Omental fat pad (tissue), 4 donors: ENCODE data around the gene RCAN1. TPM values are rescaled to one million over a fixed set of nuclear protein-coding genes. Genes with fewer than 3 reads are reported as not detected.
"Not testable (repeated sequence)": the region's sequence is repeated elsewhere in the genome, so short reads cannot be mapped to it uniquely, and the experiment has no call there.

ENCODE experiments used
- ATAC-seq: fragments of 150-250 bp; one replicate; pipeline ENCODE4 v1.9.1; 2016; ENCODE audit warnings: mild to moderate bottlenecking, moderate library complexity; ENCODE audit not compliant: low FRiP score
- DNase-seq: peaks from one replicate; pipeline ENCODE4 v3.0.0-alpha.2; 2019; ENCODE audit warnings: low spot score
- CTCF ChIP-seq, 3 donors: fragments of 450-650 bp; IDR thresholded peaks; one replicate each; pipeline ENCODE4 v1.5.1; 2016 to 2017; ENCODE audit warnings: antibody characterized with exemption in 3 of 3, mild to moderate bottlenecking in 3 of 3, moderate library complexity in 2 of 3
- total RNA-seq, 4 donors: library from RNA; depleted of rRNA; stranded (reverse); fragments of >200 nt; gene quantifications; one replicate each; pipeline ENCODE4 v1.1.0, GENCODE V29; 2016

RCAN1 gene
- total RNA-seq, 4 donors from 2014 or later = 62.6 to 73.5 (median 68.7) TPM

- ATAC-seq (no peak), DNase-seq (no peak)
- no peak for TF ChIP-seq CTCF (IDR thresholded peaks at IDR 0.05)
These were observed 44.6 kb downstream of the RCAN1 start for GRCh38 chr21:34570313-34570712.

- DNase-seq (no peak), ATAC-seq (no peak)
- TF ChIP-seq CTCF (IDR thresholded peaks at IDR 0.05) = no peak
These were observed 45.4 kb downstream of the RCAN1 start for GRCh38 chr21:34569381-34569979.

- not testable (repeated sequence) for ATAC-seq, DNase-seq
These were observed 46.1 kb downstream of the RCAN1 start for GRCh38 chr21:34568801-34569200.

GRCh38 chr21:34567604-34568155, 47.2 kb downstream of the RCAN1 start:
- no peak for ATAC-seq
- no peak for TF ChIP-seq CTCF (IDR thresholded peaks at IDR 0.05)
- DNase-seq = no peak

DNA sequence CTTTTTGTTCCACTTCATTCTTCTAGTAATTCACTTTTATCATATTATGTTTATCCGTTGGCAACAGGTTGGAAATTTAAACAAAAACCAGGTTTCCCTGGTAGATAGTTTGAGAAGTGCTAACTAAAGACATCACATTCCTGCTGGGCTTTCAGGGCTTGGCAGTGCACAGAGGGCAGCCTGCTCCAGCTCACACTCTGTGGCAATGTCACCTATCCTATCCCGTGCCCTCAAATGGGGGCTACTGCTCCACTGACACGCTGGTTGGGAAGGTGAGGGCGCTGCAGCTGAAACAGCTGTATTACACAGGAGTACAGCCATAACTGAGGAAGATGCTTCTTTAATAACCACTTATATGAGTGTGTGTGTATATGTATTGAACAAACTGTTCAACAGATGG, 49.7 kb downstream of the RCAN1 start:
- TF ChIP-seq CTCF (IDR thresholded peaks at IDR 0.05) = no peak
- ATAC-seq = no peak
- no peak for DNase-seq

GRCh38 chr21:34563370-34563769, 51.5 kb downstream of the RCAN1 start:
- not testable (repeated sequence) for DNase-seq, ATAC-seq

- no peak for TF ChIP-seq CTCF (IDR thresholded peaks at IDR 0.05)
- DNase-seq (no peak), ATAC-seq (no peak)
These were observed 53.1 kb downstream of the RCAN1 start for GRCh38 chr21:34561806-34562205.

DNA sequence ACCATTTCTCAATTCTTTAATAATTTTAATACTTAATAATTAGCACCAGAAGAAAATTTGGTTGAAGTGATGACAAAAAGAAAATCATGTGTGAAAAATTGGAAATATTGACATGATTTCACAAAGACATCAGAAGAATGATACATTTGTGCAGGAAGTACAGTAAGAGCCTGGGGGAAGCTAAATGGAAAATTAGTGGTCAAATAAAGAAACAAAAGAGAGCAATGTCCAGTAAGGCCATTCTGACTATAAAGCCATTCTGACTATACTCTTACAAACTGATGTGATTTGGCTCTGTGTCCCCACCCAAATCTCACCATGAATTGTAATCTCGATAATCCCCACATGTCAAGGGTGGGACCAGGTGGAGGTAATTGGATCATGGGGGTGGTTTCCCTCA, 54.3 kb downstream of the RCAN1 start:
- DNase-seq (no peak), ATAC-seq (no peak)
- no peak for TF ChIP-seq CTCF (IDR thresholded peaks at IDR 0.05)
